Breast epithelium (tissue), 3 donors: ENCODE measurements around the gene ME2.

Experiments used
- CTCF ChIP-seq, 3 donors: fragments of 450-650 bp; IDR thresholded peaks; one replicate each; pipeline ENCODE4 v1.5.1; 2016 to 2017; ENCODE audit warnings: antibody characterized with exemption in 3 of 3, mild to moderate bottlenecking in 3 of 3, moderate library complexity in 3 of 3
- POLR2A ChIP-seq: fragments of 450-650 bp; IDR thresholded peaks from one replicate; pipeline ENCODE4 v1.6.1; 2016; ENCODE audit warnings: antibody characterized with exemption, mild to moderate bottlenecking, moderate library complexity
- POLR2AphosphoS5 ChIP-seq, 3 donors: sonication (generic); formaldehyde crosslinking; IDR thresholded peaks; one replicate each; pipeline ENCODE4 v1.6.1; 2017; ENCODE audit warnings: antibody characterized with exemption in 3 of 3

GRCh38 chr18:50947899-50948298 lies 69.0 kb downstream of the ME2 start:
- TF ChIP-seq CTCF (IDR thresholded peaks at IDR 0.05) = no peak
- no peak for TF ChIP-seq POLR2A
- no peak for TF ChIP-seq POLR2AphosphoS5 (IDR thresholded peaks at IDR 0.05)
